ENCODE measurements around the gene MED4.

The MED4 gene

DNA sequence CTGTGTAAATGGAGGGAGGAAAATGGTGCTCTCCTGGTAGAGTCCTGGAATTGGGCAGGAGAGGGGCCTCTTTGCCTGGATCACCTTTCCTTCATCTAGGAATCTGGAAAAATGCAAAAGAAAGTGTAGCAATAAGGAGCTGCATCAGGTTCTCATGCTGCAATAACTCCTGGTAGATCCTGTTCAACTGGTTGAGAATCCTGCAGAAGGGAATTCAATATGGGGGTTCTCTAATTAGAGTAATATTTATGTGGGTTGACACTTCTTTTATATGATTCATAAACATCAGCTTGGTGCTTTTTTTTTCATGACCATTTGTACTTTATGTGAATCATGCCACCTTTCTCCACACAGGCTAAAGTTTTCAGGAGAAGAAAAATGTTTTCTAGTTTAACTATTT, 66.8 kb downstream of the MED4 start:
- no peak for DNase-seq

Data from hematopoietic multipotent progenitor cell treated with erythropoietin and hydrocortisone succinate and interleukin-3 and kit ligand, for 8 days (in vitro differentiated cells).